HTR-8/SVneo (cell line): ENCODE measurements around the gene UGGT2.
"Not testable (repeated sequence)": the region's sequence is repeated elsewhere in the genome, so short reads cannot be mapped to it uniquely, and the experiment has no call there.

Experiments
- DNase-seq: peaks from one replicate; pipeline ENCODE4 v3.0.0; 2011; ENCODE audit warnings: low spot score, mixed read lengths; ENCODE audit not compliant: insufficient read length
- FAIRE-seq: peaks from 2 replicates; lab custom pipeline; 2011; peaks lifted over from hg19 to GRCh38; lab: Jason Lieb, UNC

UGGT2 gene

GRCh38 chr13:96052656-96053002 is 572 bp downstream of the UGGT2 start:
- FAIRE-seq (no peak), DNase-seq (peak; percentile 25)

GRCh38 chr13:96051946-96052345 is 1.3 kb downstream of the UGGT2 start:
- FAIRE-seq, DNase-seq: not testable (repeated sequence)

- not testable (repeated sequence) for FAIRE-seq, DNase-seq
Measured at GRCh38 chr13:96051491-96051890, 1.7 kb downstream of the UGGT2 start.

GRCh38 chr13:96050955-96051354 is 2.2 kb downstream of the UGGT2 start:
- DNase-seq = not testable (repeated sequence)

GRCh38 chr13:96046449-96047126 is 6.6 kb downstream of the UGGT2 start:
- DNase-seq, FAIRE-seq: not testable (repeated sequence)

More at GRCh38 chr13:96050955-96051354, 2.2 kb downstream of the UGGT2 start:
- FAIRE-seq = not testable (repeated sequence)

- no peak for FAIRE-seq
- no peak for DNase-seq
Measured at GRCh38 chr13:96044238-96044637, 9.0 kb downstream of the UGGT2 start.

- FAIRE-seq (no peak), DNase-seq (no peak)
Measured at GRCh38 chr13:96041326-96042110, 11.7 kb downstream of the UGGT2 start.

- no peak for DNase-seq
- no peak for FAIRE-seq
Measured at GRCh38 chr13:96036515-96036914, 16.7 kb downstream of the UGGT2 start.

GRCh38 chr13:96034662-96035061 is 18.5 kb downstream of the UGGT2 start:
- no peak for FAIRE-seq
- no peak for DNase-seq

- DNase-seq (no peak), FAIRE-seq (no peak)
Measured at GRCh38 chr13:96033220-96034015, 19.8 kb downstream of the UGGT2 start.

GRCh38 chr13:96032717-96033116 is 20.5 kb downstream of the UGGT2 start:
- no peak for FAIRE-seq
- DNase-seq = no peak

- FAIRE-seq (no peak), DNase-seq (no peak)
Measured at GRCh38 chr13:96029002-96029401, 24.2 kb downstream of the UGGT2 start.

- DNase-seq = no peak
- no peak for FAIRE-seq
Measured at GRCh38 chr13:96027496-96027895, 25.7 kb downstream of the UGGT2 start.

GRCh38 chr13:96025283-96025682 is 27.9 kb downstream of the UGGT2 start:
- no peak for FAIRE-seq

GRCh38 chr13:96020931-96021330 is 32.3 kb downstream of the UGGT2 start:
- DNase-seq (no peak), FAIRE-seq (no peak)

More at GRCh38 chr13:96025283-96025682, 27.9 kb downstream of the UGGT2 start:
- no peak for DNase-seq

- FAIRE-seq (no peak), DNase-seq (peak; percentile 10)
Measured at GRCh38 chr13:96020155-96020575, 33.0 kb downstream of the UGGT2 start.

GRCh38 chr13:96018135-96018534 is 35.1 kb downstream of the UGGT2 start:
- FAIRE-seq = no peak
- DNase-seq = no peak

- no peak for DNase-seq
- FAIRE-seq = no peak
Measured at GRCh38 chr13:96011291-96011872, 41.8 kb downstream of the UGGT2 start.

GRCh38 chr13:96003304-96003703 is 49.9 kb downstream of the UGGT2 start:
- DNase-seq (no peak), FAIRE-seq (no peak)
